HuH-7.5 (cell line): ENCODE results near the gene CPVL.
"Not testable (repeated sequence)": the region's sequence is repeated elsewhere in the genome, so short reads cannot be mapped to it uniquely, and the experiment has no call there.

Experiments used
- DNase-seq: peaks from one replicate; pipeline ENCODE4 v3.0.0; 2011; ENCODE audit warnings: low spot score

The CPVL gene

DNA sequence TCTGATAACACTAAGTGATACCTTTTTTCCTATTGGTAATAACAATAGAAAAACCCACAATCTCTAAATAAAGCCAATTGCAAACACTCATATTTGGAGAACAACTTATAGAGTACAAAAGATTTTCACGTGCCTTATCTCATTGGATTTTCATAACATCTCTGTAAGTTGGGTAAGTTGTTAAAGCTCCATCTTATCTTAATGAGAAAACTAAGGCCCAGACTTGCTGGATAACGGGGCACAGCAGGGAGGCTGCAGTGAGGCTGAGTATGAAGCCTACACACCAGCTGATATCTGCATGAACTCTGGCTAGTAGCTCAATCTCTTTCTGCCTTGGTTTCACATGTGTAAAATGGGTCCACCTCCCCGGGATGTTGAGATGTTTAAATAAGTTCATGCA is 26.8 kb downstream of the CPVL start:
- no peak for DNase-seq

GRCh38 chr7:29116361-29117200 is 29.8 kb downstream of the CPVL start:
- DNase-seq: no peak

DNA sequence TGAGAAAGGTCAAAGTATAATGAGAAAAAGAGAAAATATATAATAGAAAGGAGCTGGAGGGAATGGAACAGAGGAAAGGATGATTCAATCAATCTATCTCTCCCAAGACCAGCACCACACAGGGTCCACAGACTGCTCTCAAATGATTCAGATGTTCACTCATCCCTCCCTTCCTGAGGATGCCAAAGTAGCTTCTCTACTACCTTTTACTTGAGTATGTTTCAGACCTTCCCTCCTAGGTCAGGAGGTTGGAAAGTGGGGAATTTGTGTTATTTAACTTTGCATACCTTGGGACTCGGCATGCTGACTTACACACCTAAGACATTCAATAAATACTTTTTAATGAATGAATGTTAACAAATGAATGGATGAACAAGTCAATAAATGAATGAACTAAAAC is 30.6 kb downstream of the CPVL start:
- no peak for DNase-seq

DNA sequence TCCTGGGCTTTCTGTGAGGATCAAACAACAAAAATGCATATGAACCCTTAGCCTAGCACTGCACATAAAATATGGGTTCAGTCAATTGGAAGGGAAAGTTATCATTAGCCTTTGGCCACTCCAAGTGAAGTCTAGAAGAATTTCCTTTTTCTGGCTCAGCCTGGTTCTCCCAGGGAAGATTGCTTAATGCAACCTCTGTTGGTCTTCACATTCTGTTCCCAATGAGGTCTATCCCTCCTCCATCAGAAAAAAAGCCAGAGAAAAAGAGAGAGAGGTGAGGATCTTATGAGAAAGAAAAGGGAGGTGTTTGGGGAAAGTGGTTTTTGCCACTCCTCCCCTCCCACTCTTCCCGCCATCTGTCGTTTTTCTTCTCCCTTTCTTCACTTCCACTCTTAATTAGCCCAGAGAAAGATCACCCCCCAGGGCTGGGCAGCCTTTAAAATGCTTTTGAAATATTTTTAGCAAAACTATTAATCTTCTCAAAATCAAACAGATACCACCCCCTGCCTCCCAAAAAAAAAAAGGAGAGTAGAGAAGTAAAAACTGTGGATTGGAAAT is 31.1 kb downstream of the CPVL start:
- no peak for DNase-seq

- DNase-seq: not testable (repeated sequence)
These were observed 32.1 kb downstream of the CPVL start for GRCh38 chr7:29114266-29114665.

DNA sequence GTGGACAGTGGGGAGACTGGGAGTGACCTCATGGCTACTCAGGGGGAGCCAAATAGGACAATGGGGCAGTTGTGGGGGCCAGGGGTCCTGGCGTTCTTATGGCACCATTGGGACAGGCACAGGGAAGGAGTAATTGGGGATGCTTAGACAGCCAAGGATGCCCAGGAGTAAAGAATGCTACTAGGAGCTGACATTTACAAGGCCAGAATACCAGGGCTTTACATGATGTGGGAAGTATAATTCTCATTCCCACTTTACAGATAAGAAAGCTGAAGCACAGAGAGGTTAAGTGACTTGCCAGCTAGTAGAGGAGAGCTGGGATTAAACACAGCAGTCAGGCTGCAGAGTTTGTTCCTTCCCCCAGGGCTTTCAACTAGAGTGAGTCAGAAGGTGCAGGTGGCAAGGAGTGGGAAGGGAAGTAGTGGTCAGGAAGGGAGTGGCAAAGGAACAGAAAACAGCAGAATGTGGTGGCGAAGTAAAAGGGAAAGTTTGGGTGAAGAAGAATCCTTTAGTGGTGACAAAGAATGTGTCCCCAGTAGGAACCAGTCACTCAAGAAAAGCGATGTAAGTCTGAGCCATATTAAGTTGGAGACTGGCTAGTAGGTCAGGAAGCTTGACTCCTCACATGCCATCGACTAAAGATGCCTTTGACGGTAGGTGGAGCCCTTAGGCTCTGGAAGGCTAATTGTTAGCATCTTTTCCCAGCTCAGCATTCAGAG is 32.8 kb downstream of the CPVL start:
- no peak for DNase-seq

GRCh38 chr7:29112721-29113120 is 33.6 kb downstream of the CPVL start:
- no peak for DNase-seq

GRCh38 chr7:29109899-29110298 is 36.4 kb downstream of the CPVL start:
- no peak for DNase-seq

GRCh38 chr7:29109358-29109757 is 37.0 kb downstream of the CPVL start:
- no peak for DNase-seq

DNA sequence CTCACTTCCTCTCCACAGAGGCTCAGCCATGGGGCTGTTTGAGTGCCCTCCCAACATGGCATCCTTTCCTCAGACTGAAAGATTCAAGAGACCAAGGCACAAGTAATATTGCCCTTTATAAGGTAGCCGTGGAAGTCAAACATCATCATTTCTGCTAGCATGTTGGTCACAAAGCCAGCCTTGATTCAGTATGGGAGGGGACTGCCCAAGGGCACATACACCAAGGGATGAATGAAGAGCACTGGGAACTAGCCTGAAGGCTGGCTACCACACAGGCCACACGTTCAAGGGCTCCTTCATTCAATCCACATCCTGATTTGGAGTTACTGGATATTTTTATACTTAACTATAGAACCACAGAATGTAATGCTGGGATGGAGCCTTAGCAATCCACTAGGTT is 39.3 kb downstream of the CPVL start:
- DNase-seq: no peak

- DNase-seq: no peak
These were observed 39.7 kb downstream of the CPVL start for GRCh38 chr7:29106669-29106988.

- no peak for DNase-seq
These were observed 40.3 kb downstream of the CPVL start for GRCh38 chr7:29105752-29106668.

DNA sequence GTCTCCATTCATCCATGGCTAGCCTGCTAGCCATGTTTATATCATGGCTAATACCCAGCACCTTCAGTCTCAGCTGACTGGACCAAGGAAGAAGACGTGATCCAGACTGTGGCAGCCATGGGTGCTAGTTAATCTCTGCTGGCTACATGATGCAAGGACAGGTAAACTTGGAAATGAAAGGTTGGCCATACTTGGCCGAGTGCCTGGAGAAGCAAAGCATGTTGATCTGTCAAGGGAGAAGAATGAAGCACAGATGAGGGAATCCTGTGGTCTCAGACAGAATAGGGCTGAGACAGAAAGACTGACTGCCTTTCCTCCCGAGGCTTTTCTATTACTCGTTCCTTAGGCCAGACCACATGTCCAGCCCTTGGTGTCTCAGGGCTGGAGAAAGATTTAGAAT is 41.1 kb downstream of the CPVL start:
- no peak for DNase-seq

DNA sequence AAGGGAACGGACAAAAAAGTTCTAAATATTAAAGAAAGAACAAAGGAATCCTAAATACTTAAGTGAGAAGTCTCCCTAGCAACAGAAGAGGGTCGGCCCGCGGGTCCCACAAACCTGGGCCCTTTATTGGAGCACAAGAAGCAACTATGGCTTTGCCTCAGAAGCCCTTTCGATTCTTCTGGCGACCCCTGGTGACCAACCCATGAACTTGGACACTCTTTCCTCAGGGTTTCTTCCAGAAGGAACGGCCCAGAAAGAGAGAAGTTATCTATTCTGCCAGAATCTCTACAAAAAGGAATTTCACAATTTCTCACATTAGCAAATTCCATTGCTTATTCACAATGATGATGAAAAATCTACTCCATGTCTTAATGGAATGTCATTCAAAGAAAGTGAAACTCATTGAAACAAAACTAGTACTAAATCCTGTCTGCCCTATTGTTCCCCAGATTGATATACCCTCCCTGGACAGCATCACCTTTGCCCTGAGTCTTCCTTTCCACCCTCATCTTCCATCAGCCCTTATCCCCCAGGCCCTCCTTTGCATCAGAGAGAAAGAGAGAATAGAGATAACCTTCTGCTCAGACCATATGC is 43.7 kb downstream of the CPVL start:
- no peak for DNase-seq

DNA sequence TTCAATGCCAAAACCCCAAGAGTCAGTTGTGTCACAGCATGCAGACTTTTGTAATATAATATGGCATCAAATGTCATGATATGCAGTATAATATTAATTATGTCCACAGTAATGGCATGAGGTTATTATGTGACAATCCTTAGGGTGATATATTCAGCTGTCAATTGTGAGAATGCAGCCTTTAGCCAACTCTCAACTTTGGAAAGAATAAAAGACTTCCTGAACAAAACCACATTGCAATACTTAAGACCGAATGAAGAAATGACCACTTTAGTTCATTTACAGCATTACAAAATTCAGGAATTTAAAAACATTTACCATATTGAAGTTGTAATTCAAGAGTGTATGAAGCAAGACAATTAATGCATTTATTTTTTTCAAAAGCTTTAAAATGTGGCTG is 45.4 kb downstream of the CPVL start:
- DNase-seq: no peak

DNA sequence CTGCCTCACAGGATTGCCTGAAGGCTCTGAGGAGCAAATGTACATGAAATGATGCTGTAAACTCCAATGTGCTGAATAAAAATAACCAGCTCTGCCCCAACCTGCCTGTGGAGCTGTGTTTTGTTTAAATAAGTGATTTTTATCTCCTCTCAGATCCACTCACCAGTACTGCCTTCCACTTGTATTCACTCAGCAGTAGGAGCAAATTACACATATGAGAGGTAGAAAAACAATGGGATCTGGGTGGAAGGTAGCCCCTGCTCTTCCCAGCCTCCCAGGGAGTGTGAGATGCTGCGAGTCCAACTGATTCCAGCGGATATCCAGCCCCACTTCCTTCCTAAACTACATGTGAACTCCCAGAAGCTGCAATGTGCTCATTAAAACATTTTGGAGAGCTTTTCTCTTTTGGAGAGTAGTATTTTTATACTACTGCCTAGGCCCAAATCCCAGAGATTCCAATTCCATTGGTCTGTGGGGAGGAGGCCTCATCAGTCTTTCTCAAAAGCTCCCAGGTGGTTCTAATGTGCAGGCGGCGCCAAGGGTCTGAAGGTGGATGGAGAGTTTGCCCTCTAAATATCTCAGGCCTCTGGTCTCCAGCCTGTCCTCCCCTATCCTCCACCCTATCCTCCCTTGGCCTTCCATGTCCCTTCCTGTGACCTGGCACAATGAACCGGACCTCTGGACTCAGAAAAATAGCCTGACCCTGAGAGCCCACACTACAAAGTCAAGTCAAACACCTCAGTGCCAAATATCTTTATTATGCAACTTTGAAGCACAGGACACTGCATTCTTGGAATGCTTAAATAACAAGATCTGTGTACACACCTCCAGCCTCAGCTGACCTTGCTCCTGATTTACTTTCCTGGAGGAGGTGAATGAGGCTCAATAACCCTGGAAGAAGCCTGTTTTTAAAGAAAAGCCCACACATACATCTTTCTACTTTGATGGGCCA is 46.2 kb downstream of the CPVL start:
- DNase-seq: no peak

GRCh38 chr7:29096446-29096730 is 49.9 kb downstream of the CPVL start:
- no peak for DNase-seq

DNA sequence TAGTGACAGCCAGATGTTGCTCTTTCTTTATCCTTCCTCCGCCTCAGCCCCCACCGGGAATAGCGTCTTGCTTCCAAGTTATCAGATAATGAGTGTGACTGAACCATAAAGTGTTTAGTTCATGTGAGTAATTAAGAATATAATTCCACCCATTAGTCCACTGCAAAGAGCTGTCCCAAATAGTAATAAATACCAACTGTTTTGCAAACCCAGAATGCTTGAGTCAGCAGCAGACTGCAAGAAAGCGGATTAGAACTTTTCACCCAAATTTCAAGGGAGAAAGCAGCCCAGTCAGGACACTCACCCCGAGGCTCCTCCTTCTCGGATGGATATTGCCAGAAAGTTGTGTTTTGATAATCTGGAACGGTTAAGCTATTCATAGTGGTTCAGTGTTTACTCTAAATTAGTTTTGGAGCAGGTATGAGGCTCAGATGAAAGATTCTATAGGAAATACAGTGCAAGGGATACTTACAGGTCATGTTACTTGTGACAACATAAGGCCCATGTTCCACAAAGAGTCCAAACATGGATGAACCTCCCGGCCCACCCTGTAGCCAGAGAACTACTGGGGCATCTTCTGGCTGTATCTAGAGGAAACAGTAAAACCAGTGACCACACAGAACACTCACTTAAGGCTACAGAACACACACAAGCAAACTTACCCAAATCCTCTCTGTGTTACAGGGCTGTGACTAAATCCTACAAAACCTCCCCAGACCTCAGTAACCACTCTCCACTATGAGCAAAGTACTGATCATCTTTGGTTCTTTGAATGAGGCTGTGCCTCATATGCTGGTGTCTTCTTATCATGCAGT is 50.5 kb downstream of the CPVL start:
- DNase-seq: no peak

DNA sequence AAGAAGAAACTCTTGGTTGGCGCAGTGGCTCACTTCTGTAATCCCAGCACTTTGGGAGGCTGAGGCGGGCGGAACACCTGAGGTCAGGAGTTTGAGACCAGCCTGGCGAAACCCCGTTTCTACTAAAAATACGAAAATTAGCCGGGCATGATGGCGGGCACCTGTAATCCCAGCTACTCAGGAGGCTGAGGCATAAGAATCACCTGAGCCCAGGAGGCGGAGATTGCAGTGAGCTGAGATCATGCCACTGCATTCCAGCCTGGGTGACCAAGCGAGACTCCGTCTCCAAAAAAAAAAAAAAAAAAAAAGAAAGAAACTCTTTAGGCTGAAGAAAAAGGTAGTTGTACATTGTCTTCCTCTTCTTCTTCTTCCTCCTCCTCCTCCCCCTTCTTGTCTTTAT is 53.2 kb downstream of the CPVL start:
- not testable (repeated sequence) for DNase-seq

- DNase-seq: no peak
These were observed 54.6 kb downstream of the CPVL start for GRCh38 chr7:29091715-29092114.
